Mucosa of descending colon (tissue), 3 donors: ENCODE measurements around the gene CLGN. TPM values are rescaled to one million over a fixed set of nuclear protein-coding genes. Genes with fewer than 3 reads are reported as not detected.

Experiments used
- ATAC-seq: fragments of 200-7000 bp; cut with Tn5 transposase; one replicate; pipeline ENCODE4 v1.9.1; 2020; ENCODE audit warnings: mild to moderate bottlenecking, moderate library complexity
- DNase-seq, 3 donors: peaks; one replicate each; pipeline ENCODE4 v3.0.0-alpha.2; 2020
- H3K36me3 ChIP-seq: fragments of 200-600 bp; one replicate; pipeline ENCODE4 v1.8.0; 2021; ENCODE audit warnings: low read depth, mild to moderate bottlenecking
- H3K4me1 ChIP-seq: fragments of 200-600 bp; one replicate; pipeline ENCODE4 v1.8.0; 2021; ENCODE audit warnings: low read depth, mild to moderate bottlenecking
- H3K4me3 ChIP-seq: fragments of 200-600 bp; one replicate; pipeline ENCODE4 v1.8.0; 2021; ENCODE audit warnings: mild to moderate bottlenecking
- H3K9me3 ChIP-seq: fragments of 200-600 bp; one replicate; pipeline ENCODE4 v1.8.0; 2021; ENCODE audit warnings: mild to moderate bottlenecking
- CTCF ChIP-seq: fragments of 200-600 bp; IDR thresholded peaks from one replicate; pipeline ENCODE4 v1.8.0; 2022; ENCODE audit warnings: antibody characterized with exemption, mild to moderate bottlenecking
- intact Hi-C, 2 donors: fragments of 100-400 bp; cut with DNase I in 1 of 2; cut with micrococcal nuclease in 1 of 2; formaldehyde crosslinking; loops; one replicate each; pipeline versions ENCODE4 v1.11.0 to v1.11.1; 2022; cut with DNase I, micrococcal nuclease
- long read RNA-seq, 2 donors: library from polyadenylated mRNA; unstranded; transcript quantifications; one replicate each; pipeline ENCODE4 v2.0.0, GENCODE V29; 2019 to 2021
- total RNA-seq, 3 donors: library from RNA; stranded (reverse); fragmentation: NEBNext Ultra II Directional in 2 of 3; extraction: Animal tissue kit (Norgen Biotek cat#: 25700) in 2 of 3; gene quantifications; one replicate each; pipeline versions ENCODE4 v1.2.1 to v1.2.4, GENCODE V29; 2021 to 2023
- donor health status: DM: no; HTN: no; CAD: no; lungs with moderate emphysema.
- donor health status: DM: no; HTN: no; CAD: no.
- donor health status: DM: no; HTN: yes; CAD: no.

Gene CLGN
- total RNA-seq = 1 to 10 TPM; 1.5 to 7.9 (median 1.8) TPM
- long read RNA-seq, donor 1, transcript CLGN-201 (15 exons, 3,043 nt) = major isoform, 9 of 13 reads
- long read RNA-seq, donor 1, partial matches to known transcripts = 3 of 13 reads
- long read RNA-seq, donor 1, other reads (novel, unspliced or antisense) = 0 of 13 reads
- long read RNA-seq, donor 2, partial matches to known transcripts = 4 of 4 reads
- long read RNA-seq, donor 2, other reads (novel, unspliced or antisense) = 0 of 4 reads

DNA sequence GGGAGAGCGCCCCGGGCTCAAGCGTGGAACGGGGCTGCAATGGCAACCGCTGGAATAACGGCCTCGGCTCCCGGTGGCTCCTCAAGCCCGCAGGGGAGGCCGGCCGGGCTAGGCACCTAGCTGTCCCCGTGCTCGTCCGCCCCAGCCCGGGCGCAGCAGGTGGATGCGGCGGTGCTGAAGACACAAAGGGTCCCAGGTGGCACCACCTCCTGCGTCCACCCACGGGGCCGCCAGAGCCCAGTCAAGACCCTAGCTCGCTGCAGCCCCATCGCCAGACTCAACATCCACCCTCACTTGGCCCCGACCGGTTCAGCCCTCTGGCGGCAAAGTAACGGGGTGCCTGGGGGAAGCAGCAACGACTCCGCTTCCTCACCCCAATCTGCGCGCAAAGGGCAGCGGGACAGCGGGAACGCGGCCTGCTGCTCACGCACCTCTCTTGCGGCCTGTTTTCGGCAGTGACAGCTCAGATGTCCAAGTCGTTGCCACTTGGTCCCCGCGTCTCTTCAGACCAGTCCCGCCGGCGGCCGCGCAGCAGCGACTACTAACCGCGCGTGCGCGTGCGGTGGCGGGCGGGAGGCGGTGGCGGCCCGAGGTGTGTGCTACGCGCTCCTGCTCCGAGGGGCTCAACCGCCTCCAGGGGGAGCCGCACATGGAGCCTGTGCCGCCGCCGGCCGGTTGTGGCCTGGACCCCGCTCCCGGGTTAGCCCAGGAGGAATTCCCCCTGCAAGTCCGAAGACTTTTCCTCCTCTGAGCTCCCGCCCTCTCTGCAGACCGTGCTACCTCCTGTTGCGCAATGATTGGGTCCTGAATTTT is at the start of gene CLGN:
CLGN (minus strand) TSS at position 543 of the 813 bp plus-strand sequence. CDS start 14,570 bp downstream, outside the sequence.
- Histone ChIP-seq H3K4me1 (peaks cover 7% of the 10 kb centered on the region), H3K4me3 (peak within 1 kb of the TSS; percentile 6), H3K36me3 (no peaks in the 10 kb centered on the region), H3K9me3 (no peaks in the 10 kb centered on the region)
- DNase-seq (peak; percentile 60 to 74 (median 66)), ATAC-seq (peak; percentile 90)
- intact Hi-C loops = no loop called here
- TF ChIP-seq CTCF = peak; percentile 7

- Histone ChIP-seq H3K36me3 (no peaks in the 10 kb centered on the region), H3K9me3 (no peaks in the 10 kb centered on the region), H3K4me3 (no peak overlapping the region), H3K4me1 (no peaks in the 10 kb centered on the region)
- TF ChIP-seq CTCF = no peak
- DNase-seq = no peak
- intact Hi-C loops = no loop called here
- ATAC-seq = no peak
Observed at GRCh38 chr4:140472156-140472555, 44.7 kb upstream of the CLGN start.

DNA sequence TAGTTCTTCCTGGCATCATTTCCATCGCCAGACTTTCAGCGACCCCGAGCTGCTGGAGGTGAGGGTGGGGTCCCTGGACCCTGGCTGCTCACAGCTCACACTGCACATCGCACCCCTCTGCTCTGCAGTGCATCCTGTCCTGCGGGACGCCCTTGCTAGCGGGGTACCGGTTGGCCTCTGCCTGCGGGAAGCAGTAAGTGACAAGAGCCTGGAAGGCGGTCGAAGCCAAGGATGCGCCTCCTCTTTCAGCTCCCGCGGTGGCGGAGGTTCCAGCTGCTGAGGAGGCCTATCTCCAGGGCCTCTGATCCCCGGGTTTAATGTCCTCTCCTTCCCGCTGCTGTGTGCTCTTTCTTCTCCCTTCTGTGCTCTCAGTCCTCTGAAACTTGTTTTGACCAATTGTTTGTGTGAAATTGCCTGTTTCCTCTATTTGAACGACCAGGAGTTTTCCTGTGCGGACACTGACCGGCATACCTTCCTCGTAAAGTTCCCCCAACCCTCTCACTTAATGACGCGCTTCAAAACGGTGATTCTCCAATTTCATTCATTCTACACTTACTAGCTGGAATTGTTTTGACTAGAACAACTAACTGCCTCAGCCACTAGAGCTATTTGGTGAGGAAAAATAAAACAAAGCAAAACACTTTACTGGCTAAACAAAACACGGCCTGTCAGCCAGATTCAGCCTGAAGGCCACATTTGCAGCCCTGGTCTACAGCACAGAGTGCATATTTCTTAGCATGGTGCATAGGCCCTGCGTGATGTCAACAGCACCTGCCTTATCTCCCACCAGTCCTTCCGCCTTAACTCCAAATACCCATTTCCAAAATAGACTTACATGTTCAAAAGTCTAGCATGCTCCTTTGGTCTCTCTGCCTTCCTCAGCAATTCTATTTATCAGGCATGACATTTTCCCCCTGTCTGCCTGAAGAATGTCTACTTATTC is 42.6 kb upstream of the CLGN start:
- ATAC-seq (no peak), DNase-seq (no peak)
- intact Hi-C loops = no loop called here
- no peak overlapping the region for H3K4me3 ChIP-seq
- TF ChIP-seq CTCF = no peak
- no peaks in the 10 kb centered on the region for H3K9me3 ChIP-seq
- no peaks in the 10 kb centered on the region for H3K36me3 ChIP-seq
- no peaks in the 10 kb centered on the region for H3K4me1 ChIP-seq

GRCh38 chr4:140466146-140466545 is 38.7 kb upstream of the CLGN start:
- Histone ChIP-seq H3K4me1 (peaks cover 4% of the 10 kb centered on the region), H3K4me3 (no peak overlapping the region), H3K36me3 (no peaks in the 10 kb centered on the region), H3K9me3 (no peaks in the 10 kb centered on the region)
- DNase-seq (no peak), ATAC-seq (no peak)
- TF ChIP-seq CTCF = no peak
- intact Hi-C loops = no loop called here

GRCh38 chr4:140463614-140464013 is 36.2 kb upstream of the CLGN start:
- DNase-seq = peak in 1 of 3 donors; percentile 36
- no peaks in the 10 kb centered on the region for H3K9me3 ChIP-seq
- intact Hi-C loops = no loop called here
- H3K4me1 ChIP-seq = peaks cover 4% of the 10 kb centered on the region
- H3K4me3 ChIP-seq = no peak overlapping the region
- no peak for TF ChIP-seq CTCF
- no peaks in the 10 kb centered on the region for H3K36me3 ChIP-seq
- peak; percentile 98 for ATAC-seq
